HL-60 (cell line): ENCODE results near the gene S100A9.

Experiments
- CTCF ChIP-seq: IDR thresholded peaks from one replicate; pipeline ENCODE4 v1.5.1; 2011; ENCODE audit warnings: low read length, control low read depth, inconsistent platforms; ENCODE audit not compliant: insufficient read depth
- GABPA ChIP-seq: IDR thresholded peaks from 2 replicates; pipeline ENCODE4 v1.6.1; 2012; ENCODE audit warnings: low read depth
- POLR2AphosphoS5 ChIP-seq: IDR thresholded peaks from 2 replicates; pipeline ENCODE4 v1.6.1; 2012; ENCODE audit warnings: low read depth

DNA sequence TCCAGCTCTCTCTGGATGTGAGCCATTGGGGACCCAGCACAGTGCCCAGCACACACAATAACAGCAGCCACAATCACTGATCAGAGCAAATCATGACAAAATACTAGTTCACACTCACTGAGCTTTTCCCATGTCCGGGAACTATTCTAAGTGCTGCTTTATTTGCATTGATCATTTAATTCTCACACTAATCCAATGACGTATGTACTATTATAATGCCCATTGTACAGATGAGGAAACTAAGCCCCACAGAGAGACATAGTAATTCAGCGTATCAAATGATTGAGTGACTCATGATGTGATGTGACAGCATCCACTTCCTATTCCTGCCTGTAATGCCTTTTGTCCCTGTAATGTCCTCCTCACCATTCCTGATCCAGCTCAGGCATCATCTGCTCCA, 35.2 kb downstream of the S100A9 start:
- TF ChIP-seq POLR2AphosphoS5 (no peak), GABPA (no peak), CTCF (no peak)
